Pancreas (tissue), 10 donors: Measurements from ENCODE around the gene CAPN3. TPM values are rescaled to one million over a fixed set of nuclear protein-coding genes. Genes with fewer than 3 reads are reported as not detected.
A peak's percentile ranks its signal among the peaks of the same experiment; 100 is the strongest.

ENCODE experiments used
- ATAC-seq, 4 donors: fragments of 200-7000 bp; cut with Tn5 transposase; one replicate each; pipeline versions ENCODE4 v1.8.0 to v1.9.1; 2020; ENCODE audit warnings: mild to moderate bottlenecking in 4 of 4, moderate library complexity in 4 of 4
- DNase-seq, 6 donors: peaks; one replicate each; pipeline ENCODE4 v3.0.0-alpha.2; 2020
- FAIRE-seq: peaks from 2 replicates; lab custom pipeline; 2012; peaks lifted over from hg19 to GRCh38; lab: Jason Lieb, UNC
- H3K27ac ChIP-seq, 4 donors: fragments of 200-600 bp; sonication (generic); 1 replicate in 3 of 4; 2 replicates in 1 of 4; pipeline versions ENCODE4 v1.5.0 to v1.8.0; 2020
- H3K27me3 ChIP-seq, 4 donors: fragments of 200-600 bp; one replicate each; pipeline ENCODE4 v1.8.0; 2021
- H3K36me3 ChIP-seq, 3 donors: fragments of 200-600 bp; sonication (generic) in 1 of 3; one replicate each; pipeline versions ENCODE4 v1.5.0 to v1.8.0; 2020 to 2021
- H3K4me1 ChIP-seq, 3 donors: fragments of 200-600 bp; one replicate each; pipeline ENCODE4 v1.8.0; 2021
- H3K4me3 ChIP-seq, 4 donors: fragments of 200-600 bp; sonication (generic) in 2 of 4; one replicate each; pipeline versions ENCODE4 v1.5.0 to v1.8.0; 2020 to 2021
- H3K9me3 ChIP-seq, 4 donors: fragments of 200-600 bp; one replicate each; pipeline ENCODE4 v1.8.0; 2021
- WGBS, 2 donors: extraction: QIAGEN DNeasy Blood & Tissue Kit; methylation state at CpG; one replicate each; pipeline ENCODE4 v1.1.7; 2013; 5-methylcytosine and 5-hydroxymethylcytosine counted together
- intact Hi-C, 3 donors: fragments of 100-400 bp; cut with DNase I; formaldehyde crosslinking; loops; one replicate each; pipeline versions ENCODE4 v1.11.1 to v1.14.2; 2022
- polyA plus RNA-seq, 2 donors: library from polyadenylated mRNA; stranded (reverse); fragments of 200-250 nt; gene quantifications; one replicate each; pipeline ENCODE4 v1.2.3, GENCODE V29; 2013
- total RNA-seq, 6 donors: library from RNA; stranded (reverse); fragmentation: NEBNext Ultra II Directional in 4 of 6; extraction: Animal tissue kit (Norgen Biotek cat#: 25700) in 4 of 6; gene quantifications; one replicate each; pipeline versions ENCODE4 v1.2.1 to v1.2.4, GENCODE V29; 2021 to 2023
- TF ChIP-seq, protein P1 (sequence below), 4 donors: fragments of 200-600 bp; sonication (generic) in 3 of 4; IDR thresholded peaks; one replicate each; pipeline versions ENCODE4 v1.5.0 to v1.8.0; 2021; ENCODE audit warnings: antibody characterized with exemption in 4 of 4
- donor health status: healthy with polysubstance abuse.
- donor health status: DM: no; HTN: no; CAD: no; lungs with moderate emphysema.
- donor health status: DM: no; HTN: no; CAD: no.
- donor health status: control.
- donor health status: control.
- donor health status: Bipolar disorder and iron deficiency.
- donor health status: DM: yes; HTN: yes; CAD: no.
- donor health status: DM: no; HTN: no; CAD: no.
- donor health status: DM: no; HTN: no; CAD: no.
- donor health status: DM: yes; HTN: yes; CAD: no.

Gene CAPN3
- total and polyA plus RNA-seq, 8 donors, result 1.8 to 35.8 (median 4.5) TPM

DNA sequence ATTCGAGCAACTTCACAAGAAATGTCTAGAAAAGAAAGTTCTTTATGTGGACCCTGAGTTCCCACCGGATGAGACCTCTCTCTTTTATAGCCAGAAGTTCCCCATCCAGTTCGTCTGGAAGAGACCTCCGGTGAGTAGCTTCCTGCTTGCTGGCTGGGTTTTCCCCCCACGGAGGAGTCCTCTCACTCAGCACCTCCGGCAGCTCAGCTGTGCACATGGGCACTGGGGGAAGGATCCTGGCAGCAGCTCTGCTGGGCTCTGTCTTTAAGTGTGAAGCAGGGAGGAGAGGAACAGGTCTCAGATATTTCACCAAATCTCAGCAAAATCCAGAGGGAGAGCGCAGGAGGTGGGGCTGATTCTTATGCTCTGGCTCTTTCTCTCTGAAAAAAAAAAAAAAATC, 684 bp downstream of the CAPN3 start:
- FAIRE-seq (no peak), DNase-seq (no peak), ATAC-seq (no peak)
- Histone ChIP-seq H3K9me3 (no peaks in the 10 kb centered on the region), H3K27me3 (no peaks in the 10 kb centered on the region), H3K27ac (no peak overlapping the region), H3K4me3 (no peak overlapping the region), H3K36me3 (peaks cover 0 to 5% (median 0%) of the 10 kb centered on the region in 3 donors), H3K4me1 (no peaks in the 10 kb centered on the region)
- intact Hi-C loops, result no loop called here
- WGBS, 2 donors, result 85 to 88% methylated on average over 7 of the region's 7 CpGs
- TF ChIP-seq, protein P1, sequence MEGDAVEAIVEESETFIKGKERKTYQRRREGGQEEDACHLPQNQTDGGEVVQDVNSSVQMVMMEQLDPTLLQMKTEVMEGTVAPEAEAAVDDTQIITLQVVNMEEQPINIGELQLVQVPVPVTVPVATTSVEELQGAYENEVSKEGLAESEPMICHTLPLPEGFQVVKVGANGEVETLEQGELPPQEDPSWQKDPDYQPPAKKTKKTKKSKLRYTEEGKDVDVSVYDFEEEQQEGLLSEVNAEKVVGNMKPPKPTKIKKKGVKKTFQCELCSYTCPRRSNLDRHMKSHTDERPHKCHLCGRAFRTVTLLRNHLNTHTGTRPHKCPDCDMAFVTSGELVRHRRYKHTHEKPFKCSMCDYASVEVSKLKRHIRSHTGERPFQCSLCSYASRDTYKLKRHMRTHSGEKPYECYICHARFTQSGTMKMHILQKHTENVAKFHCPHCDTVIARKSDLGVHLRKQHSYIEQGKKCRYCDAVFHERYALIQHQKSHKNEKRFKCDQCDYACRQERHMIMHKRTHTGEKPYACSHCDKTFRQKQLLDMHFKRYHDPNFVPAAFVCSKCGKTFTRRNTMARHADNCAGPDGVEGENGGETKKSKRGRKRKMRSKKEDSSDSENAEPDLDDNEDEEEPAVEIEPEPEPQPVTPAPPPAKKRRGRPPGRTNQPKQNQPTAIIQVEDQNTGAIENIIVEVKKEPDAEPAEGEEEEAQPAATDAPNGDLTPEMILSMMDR (IDR thresholded peaks at IDR 0.05), result no peak

DNA sequence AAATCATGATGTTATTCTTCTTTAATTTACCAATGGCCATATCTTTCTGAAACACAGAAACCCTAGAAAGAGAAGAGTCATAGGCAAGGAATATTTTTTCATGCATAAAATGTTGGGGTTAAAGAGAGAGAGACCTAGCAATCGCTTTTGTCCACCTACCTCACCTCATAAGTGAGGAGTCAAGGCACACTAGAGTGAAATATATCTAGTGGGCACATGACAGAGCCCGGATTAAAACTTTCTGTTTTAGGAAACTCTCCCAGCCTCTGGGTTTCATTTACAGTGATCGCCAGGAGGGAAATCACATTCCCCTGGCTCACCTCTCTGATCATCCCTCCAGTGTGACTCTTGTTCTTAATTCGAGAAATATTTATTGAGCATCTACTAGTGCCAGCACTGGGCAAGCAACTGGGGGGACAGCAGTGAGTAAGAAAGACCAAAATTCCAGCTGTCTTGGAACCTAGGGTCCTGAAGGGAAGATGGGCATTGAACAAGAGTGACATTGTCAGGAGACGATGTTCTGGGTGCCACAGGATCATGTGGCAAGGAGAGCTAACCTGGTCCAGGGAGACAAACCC, 1.3 kb downstream of the CAPN3 start:
- no peaks in the 10 kb centered on the region for H3K9me3 ChIP-seq
- no peaks in the 10 kb centered on the region for H3K27me3 ChIP-seq
- TF ChIP-seq, protein P1 (IDR thresholded peaks at IDR 0.05), result no peak
- no peak for DNase-seq
- H3K4me3 ChIP-seq, result no peak overlapping the region
- WGBS, 2 donors, result 90 to 94% methylated on average over 5 of the region's 5 CpGs
- no peaks in the 10 kb centered on the region for H3K4me1 ChIP-seq
- no peak for ATAC-seq
- intact Hi-C loops, result no loop called here
- no peak for FAIRE-seq
- peaks cover 0 to 5% (median 0%) of the 10 kb centered on the region in 3 donors for H3K36me3 ChIP-seq
- no peak overlapping the region for H3K27ac ChIP-seq

DNA sequence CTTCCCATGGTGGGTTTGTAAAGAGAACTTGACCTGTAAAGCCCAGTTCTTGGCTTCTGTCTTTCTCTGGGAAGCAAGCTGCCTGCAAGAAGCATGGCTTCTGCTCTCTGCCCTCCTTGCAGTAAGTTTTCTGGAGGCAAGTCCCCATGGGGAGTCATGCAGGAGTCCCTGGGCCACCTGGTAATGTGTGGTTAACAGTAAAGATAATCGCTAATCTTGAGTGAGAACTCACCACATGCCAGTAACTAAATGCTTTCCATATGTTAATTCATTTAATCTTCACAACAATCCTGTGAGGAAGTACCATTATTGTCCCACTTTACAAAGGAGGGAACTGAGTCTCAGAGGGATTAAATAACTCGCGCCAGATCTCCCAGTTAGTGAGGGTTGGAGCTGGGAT, 4.2 kb downstream of the CAPN3 start:
- TF ChIP-seq, protein P1 (IDR thresholded peaks at IDR 0.05), result no peak
- intact Hi-C loops, result no loop called here
- ATAC-seq (no peak), FAIRE-seq (no peak), DNase-seq (no peak)
- Histone ChIP-seq H3K27me3 (no peaks in the 10 kb centered on the region), H3K27ac (no peak overlapping the region), H3K36me3 (no peaks in the 10 kb centered on the region), H3K9me3 (no peaks in the 10 kb centered on the region), H3K4me1 (no peaks in the 10 kb centered on the region), H3K4me3 (no peak overlapping the region)
- WGBS, 2 donors, result 90 to 94% methylated on average over 3 of the region's 3 CpGs

DNA sequence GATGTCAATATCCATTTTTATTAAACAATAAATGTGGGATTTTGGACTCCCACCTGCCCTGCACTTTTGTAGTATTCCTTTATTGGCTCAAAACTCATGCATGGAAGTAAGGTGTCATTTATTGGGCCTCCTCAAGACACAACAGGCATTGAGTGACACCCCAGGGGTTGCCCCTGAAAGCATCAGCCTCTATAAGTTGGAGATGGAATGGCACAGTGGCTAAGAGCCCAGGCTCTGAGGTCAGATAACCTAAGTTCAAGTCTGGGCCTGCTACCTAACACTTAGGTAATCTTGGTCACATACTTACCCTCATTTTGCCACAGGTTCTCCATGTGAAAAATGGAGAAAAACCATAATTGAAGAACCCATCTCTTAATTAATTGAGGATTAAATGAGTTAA, 4.6 kb downstream of the CAPN3 start:
- Histone ChIP-seq H3K27ac (no peak overlapping the region), H3K36me3 (no peaks in the 10 kb centered on the region), H3K4me3 (no peak overlapping the region), H3K9me3 (no peaks in the 10 kb centered on the region), H3K27me3 (no peaks in the 10 kb centered on the region), H3K4me1 (no peaks in the 10 kb centered on the region)
- DNase-seq (no peak), ATAC-seq (no peak), FAIRE-seq (no peak)
- intact Hi-C loops, result no loop called here
- TF ChIP-seq, protein P1 (IDR thresholded peaks at IDR 0.05), result no peak

DNA sequence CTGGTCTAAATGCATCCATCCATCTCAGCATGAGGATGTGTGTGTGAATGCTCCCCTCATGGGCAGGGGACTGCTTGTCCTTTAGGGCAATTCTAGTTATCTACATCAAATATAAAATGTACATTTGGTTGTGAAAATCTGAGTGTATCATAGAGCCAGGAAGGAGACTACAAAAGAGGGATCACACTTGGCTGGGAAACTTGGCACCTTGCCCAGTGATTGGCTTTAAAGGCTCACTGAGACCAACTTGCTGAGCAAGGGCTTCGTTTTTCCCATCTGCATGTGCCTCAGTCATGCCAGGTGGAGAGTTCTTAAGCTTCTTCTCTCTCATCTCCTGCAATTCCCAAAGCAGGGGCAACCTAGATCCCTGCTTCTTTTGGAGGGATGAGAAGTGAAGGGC, 5.2 kb downstream of the CAPN3 start:
- intact Hi-C loops, result no loop called here
- ATAC-seq, result no peak
- WGBS, 2 donors, result 23 to 44% methylated on average over 1 of the region's 1 CpG
- H3K4me1 ChIP-seq, result no peaks in the 10 kb centered on the region
- TF ChIP-seq, protein P1 (IDR thresholded peaks at IDR 0.05), result no peak
- H3K27me3 ChIP-seq, result no peaks in the 10 kb centered on the region
- FAIRE-seq, result no peak
- H3K4me3 ChIP-seq, result no peak overlapping the region
- no peaks in the 10 kb centered on the region for H3K36me3 ChIP-seq
- DNase-seq, result peak in 1 of 6 donors; percentile 30
- no peaks in the 10 kb centered on the region for H3K9me3 ChIP-seq
- H3K27ac ChIP-seq, result no peak overlapping the region
